Panc1 (cell line): ENCODE measurements around the gene FARSA. TPM values are rescaled to one million over a fixed set of nuclear protein-coding genes. Genes with fewer than 3 reads are reported as not detected.

Source experiments
- ATAC-seq: fragments of 200-7000 bp; cut with Tn5 transposase; 2 replicates; pipeline ENCODE4 v1.9.1; 2020; ENCODE audit warnings: mild to moderate bottlenecking, moderate library complexity
- BruUV-seq: library from RNA; stranded (reverse); fragments of 400-500 nt; replicated peaks from 2 replicates; lab custom pipeline; 2021; lab: Mats Ljungman, UMichigan
- CTCF ChIA-PET: fragments of 300-600 bp; sonication (Branson Sonifier 250); formaldehyde crosslinking; loops from one replicate; lab custom pipeline; 2022; ENCODE audit warnings: antibody characterized with exemption; lab: Charles Lee
- POLR2A ChIA-PET: fragments of 300-600 bp; sonication (Branson Sonifier 250); formaldehyde crosslinking; loops from one replicate; lab custom pipeline; 2022; ENCODE audit warnings: antibody characterized with exemption; lab: Charles Lee
- DNase-seq: peaks from one replicate; pipeline ENCODE4 v3.0.0-alpha.2; 2010; ENCODE audit warnings: low read depth, low spot score
- H3K27ac ChIP-seq: 2 replicates; pipeline ENCODE4 v1.5.1; 2011; ENCODE audit warnings: mild to moderate bottlenecking, low read length, inconsistent platforms
- H3K27me3 ChIP-seq: fragments of 200-500 bp; sonication (Bioruptor generic); 2 replicates; pipeline ENCODE4 v1.6.0; 2014; ENCODE audit warnings: low read length, inconsistent platforms; ENCODE audit not compliant: control insufficient read depth, insufficient read depth
- H3K36me3 ChIP-seq: fragments of 200-500 bp; sonication (Bioruptor generic); 2 replicates; pipeline ENCODE4 v1.5.1; 2014; ENCODE audit warnings: inconsistent platforms, mild to moderate bottlenecking, low read length, moderate library complexity; ENCODE audit not compliant: control insufficient read depth, insufficient read depth
- H3K4me1 ChIP-seq: 2 replicates; pipeline ENCODE4 v1.5.1; 2011; ENCODE audit warnings: inconsistent platforms, mild to moderate bottlenecking, low read length, moderate library complexity; ENCODE audit not compliant: control insufficient read depth, insufficient read depth
- H3K4me3 ChIP-seq, 2 experiments: 2 replicates each; pipeline ENCODE4 v1.5.1; 2011 to 2012; ENCODE audit warnings: low read depth in 2 of 2, low read length in 2 of 2, mild to moderate bottlenecking in 2 of 2, inconsistent platforms in 1 of 2, moderate library complexity in 1 of 2
- H3K9me3 ChIP-seq: fragments of 200-500 bp; sonication (Bioruptor generic); 2 replicates; pipeline ENCODE4 v1.5.1; 2014; ENCODE audit warnings: low read depth, mild to moderate bottlenecking, inconsistent platforms, low read length, moderate library complexity; ENCODE audit not compliant: control insufficient read depth, insufficient read depth
- POLR2AphosphoS5 ChIP-seq: IDR thresholded peaks from 2 replicates; pipeline ENCODE4 v1.6.1; 2012; ENCODE audit warnings: mild to moderate bottlenecking, low read depth, low read length, moderate library complexity
- SIN3A ChIP-seq: IDR thresholded peaks from 2 replicates; pipeline ENCODE4 v1.6.1; 2012; ENCODE audit warnings: low read depth, mild to moderate bottlenecking, low read length, moderate library complexity, borderline replicate concordance; ENCODE audit not compliant: insufficient read depth
- TCF7L2 ChIP-seq: IDR thresholded peaks from 2 replicates; pipeline ENCODE4 v1.6.1; 2011; ENCODE audit warnings: mild to moderate bottlenecking, low read depth, low read length, inconsistent platforms
- in situ Hi-C: cut with HindIII; loops from 2 replicates; pipeline ENCODE4 v1.10.0; 2016; ENCODE audit warnings: low sequenced_read_pairs, low pct_unique_long_range_greater_than_20kb
- intact Hi-C: fragments of 100-400 bp; cut with micrococcal nuclease; formaldehyde crosslinking; loops from one replicate; pipeline ENCODE4 v1.10.0; 2022; ENCODE audit not compliant: unreplicated experiment
- total RNA-seq: library from RNA; stranded (reverse); gene quantifications from one replicate; pipeline ENCODE4 v1.2.1, GENCODE V29; 2021; ENCODE audit not compliant: unreplicated experiment
- TF ChIP-seq, protein P1 (sequence below): fragments of 450-650 bp; IDR thresholded peaks from 2 replicates; pipeline ENCODE4 v1.5.1; 2017; ENCODE audit warnings: mild to moderate bottlenecking
- TF ChIP-seq, protein P2 (sequence below), 2 experiments: IDR thresholded peaks; 2 replicates each; pipeline ENCODE4 v1.6.1; 2011 to 2012; ENCODE audit warnings: low read depth in 2 of 2, control low read depth in 1 of 2, low read length in 1 of 2, mild to moderate bottlenecking in 1 of 2, moderate library complexity in 1 of 2; ENCODE audit not compliant: insufficient read depth in 1 of 2

The FARSA gene
- total RNA-seq, 1 experiment from 2014 or later, result 80.3 TPM

DNA sequence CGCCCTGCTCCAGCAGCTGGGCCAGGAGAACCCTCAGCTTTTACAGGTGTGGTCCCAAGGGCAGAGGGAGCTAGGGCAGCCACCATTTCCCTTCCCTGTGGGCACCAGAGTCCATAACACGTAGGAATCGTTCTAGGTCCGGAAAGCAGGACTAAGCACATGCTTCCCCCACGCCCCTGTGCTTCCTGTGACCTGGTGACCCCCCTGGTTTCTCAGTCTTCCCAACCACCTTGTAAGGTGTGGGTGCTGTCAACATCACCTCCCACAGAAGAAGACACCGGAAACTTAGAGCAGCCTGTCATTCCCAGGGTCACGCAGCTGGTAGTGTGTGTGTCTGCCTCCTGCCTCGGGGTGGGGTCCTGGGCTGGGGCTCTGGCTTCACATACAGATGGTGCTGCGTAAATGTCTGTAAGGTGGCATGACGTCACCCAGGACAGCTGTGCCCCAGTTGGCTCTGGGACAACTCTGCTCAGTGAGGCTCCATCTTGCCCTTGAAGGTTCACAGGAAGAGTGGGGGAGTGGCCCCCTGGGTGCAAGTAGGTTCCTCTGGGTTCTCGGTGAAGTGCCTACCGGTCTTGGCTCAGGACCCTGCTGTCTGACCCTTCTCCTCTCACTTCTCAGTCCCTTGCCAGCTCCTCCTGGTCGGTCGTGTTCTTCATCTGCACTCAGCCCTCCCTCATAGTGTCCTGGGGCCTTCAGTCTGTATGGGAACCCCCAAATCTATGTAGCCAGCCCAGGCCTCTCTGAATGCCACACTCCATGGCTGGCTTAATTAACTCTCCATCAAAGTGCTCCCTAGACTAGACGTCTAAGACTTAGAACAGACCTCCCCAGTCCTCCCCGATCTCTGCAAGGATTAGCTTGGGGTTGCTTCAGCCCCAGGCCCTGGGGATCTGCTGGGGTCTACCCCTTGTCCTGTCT lies 16.1 kb upstream of the FARSA start:
- ChIA-PET CTCF (no interaction called here), POLR2A (interaction anchor here (0.5 kb wide), 1 partner anchor 9 kb away, joined by 3 read pairs; no protein-coding TSS in a partner anchor)
- BruUV-seq, result no TSS peak
- ATAC-seq (no peak), DNase-seq (no peak)
- Histone ChIP-seq H3K9me3 (no peaks in the 10 kb centered on the region), H3K4me3 (no peak overlapping the region), H3K4me1 (peaks cover 33% of the 10 kb centered on the region), H3K27ac (no peak overlapping the region), H3K27me3 (no peaks in the 10 kb centered on the region), H3K36me3 (peaks cover 13% of the 10 kb centered on the region)
- intact Hi-C loops (no loop called here), in situ Hi-C loops (no loop called here)
- TF ChIP-seq TCF7L2 (no peak), POLR2AphosphoS5 (0 out of 2 replicates have a peak, but pooled peaks have one; percentile 25), SIN3A (no peak)
- TF ChIP-seq, protein P1, sequence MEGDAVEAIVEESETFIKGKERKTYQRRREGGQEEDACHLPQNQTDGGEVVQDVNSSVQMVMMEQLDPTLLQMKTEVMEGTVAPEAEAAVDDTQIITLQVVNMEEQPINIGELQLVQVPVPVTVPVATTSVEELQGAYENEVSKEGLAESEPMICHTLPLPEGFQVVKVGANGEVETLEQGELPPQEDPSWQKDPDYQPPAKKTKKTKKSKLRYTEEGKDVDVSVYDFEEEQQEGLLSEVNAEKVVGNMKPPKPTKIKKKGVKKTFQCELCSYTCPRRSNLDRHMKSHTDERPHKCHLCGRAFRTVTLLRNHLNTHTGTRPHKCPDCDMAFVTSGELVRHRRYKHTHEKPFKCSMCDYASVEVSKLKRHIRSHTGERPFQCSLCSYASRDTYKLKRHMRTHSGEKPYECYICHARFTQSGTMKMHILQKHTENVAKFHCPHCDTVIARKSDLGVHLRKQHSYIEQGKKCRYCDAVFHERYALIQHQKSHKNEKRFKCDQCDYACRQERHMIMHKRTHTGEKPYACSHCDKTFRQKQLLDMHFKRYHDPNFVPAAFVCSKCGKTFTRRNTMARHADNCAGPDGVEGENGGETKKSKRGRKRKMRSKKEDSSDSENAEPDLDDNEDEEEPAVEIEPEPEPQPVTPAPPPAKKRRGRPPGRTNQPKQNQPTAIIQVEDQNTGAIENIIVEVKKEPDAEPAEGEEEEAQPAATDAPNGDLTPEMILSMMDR, result no peak
- TF ChIP-seq, protein P2, sequence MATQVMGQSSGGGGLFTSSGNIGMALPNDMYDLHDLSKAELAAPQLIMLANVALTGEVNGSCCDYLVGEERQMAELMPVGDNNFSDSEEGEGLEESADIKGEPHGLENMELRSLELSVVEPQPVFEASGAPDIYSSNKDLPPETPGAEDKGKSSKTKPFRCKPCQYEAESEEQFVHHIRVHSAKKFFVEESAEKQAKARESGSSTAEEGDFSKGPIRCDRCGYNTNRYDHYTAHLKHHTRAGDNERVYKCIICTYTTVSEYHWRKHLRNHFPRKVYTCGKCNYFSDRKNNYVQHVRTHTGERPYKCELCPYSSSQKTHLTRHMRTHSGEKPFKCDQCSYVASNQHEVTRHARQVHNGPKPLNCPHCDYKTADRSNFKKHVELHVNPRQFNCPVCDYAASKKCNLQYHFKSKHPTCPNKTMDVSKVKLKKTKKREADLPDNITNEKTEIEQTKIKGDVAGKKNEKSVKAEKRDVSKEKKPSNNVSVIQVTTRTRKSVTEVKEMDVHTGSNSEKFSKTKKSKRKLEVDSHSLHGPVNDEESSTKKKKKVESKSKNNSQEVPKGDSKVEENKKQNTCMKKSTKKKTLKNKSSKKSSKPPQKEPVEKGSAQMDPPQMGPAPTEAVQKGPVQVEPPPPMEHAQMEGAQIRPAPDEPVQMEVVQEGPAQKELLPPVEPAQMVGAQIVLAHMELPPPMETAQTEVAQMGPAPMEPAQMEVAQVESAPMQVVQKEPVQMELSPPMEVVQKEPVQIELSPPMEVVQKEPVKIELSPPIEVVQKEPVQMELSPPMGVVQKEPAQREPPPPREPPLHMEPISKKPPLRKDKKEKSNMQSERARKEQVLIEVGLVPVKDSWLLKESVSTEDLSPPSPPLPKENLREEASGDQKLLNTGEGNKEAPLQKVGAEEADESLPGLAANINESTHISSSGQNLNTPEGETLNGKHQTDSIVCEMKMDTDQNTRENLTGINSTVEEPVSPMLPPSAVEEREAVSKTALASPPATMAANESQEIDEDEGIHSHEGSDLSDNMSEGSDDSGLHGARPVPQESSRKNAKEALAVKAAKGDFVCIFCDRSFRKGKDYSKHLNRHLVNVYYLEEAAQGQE (IDR thresholded peaks at IDR 0.05; ENCODE audit: insufficient read depth in 1 of 2, low read depth in 2 of 2, low read length in 1 of 2), result no peak

DNA sequence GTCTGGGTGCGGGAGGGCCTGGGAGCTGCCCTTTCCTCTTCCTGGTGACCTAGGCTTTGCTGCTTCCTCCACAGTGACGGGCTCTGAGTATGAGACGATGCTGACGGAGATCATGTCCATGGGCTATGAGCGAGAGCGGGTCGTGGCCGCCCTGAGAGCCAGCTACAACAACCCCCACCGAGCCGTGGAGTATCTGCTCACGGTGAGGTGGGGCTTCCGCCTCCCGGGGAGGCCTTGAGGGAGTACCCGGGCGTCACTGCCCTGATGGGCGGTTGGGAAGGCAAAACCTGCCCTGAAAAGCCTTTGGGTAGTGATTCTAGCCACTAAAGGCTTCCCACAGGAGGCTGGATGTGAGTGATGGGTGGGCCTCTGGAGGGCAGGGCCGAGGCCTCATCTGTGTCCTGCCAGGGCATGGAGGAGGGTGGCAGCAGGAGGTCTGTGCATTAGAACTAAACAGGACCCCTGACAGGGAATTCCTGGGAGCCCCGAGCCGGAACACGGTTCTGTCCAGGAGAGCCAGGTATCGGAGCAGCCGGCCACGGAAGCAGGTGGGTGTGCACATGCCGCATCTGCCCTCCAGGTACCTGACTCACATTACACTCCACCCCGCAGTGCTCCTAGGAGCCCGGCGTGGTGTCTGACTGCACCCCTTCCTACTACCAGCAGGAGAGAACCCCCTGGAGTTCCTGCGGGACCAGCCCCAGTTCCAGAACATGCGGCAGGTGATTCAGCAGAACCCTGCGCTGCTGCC lies 15.3 kb upstream of the FARSA start:
- H3K36me3 ChIP-seq, result peaks cover 13% of the 10 kb centered on the region
- CTCF ChIA-PET, result no interaction called here

More for the DNA sequence above, 15.3 kb upstream of the FARSA start:
- no peak for ATAC-seq
- POLR2A ChIA-PET, result no interaction called here
- no TSS peak for BruUV-seq
- in situ Hi-C loops (no loop called here), intact Hi-C loops (no loop called here)
- H3K4me1 ChIP-seq, result peaks cover 25% of the 10 kb centered on the region
- no peak for DNase-seq
- H3K27ac ChIP-seq, result no peak overlapping the region
- H3K4me3 ChIP-seq, result no peak overlapping the region
- no peaks in the 10 kb centered on the region for H3K27me3 ChIP-seq
- TF ChIP-seq TCF7L2 (no peak), POLR2AphosphoS5 (no peak), SIN3A (no peak)
- TF ChIP-seq, protein P1, result no peak
- TF ChIP-seq, protein P2 (IDR thresholded peaks at IDR 0.05; ENCODE audit: insufficient read depth in 1 of 2, low read depth in 2 of 2, low read length in 1 of 2), result no peak
- H3K9me3 ChIP-seq, result no peaks in the 10 kb centered on the region
